GM12878 (cell line): ENCODE data around the gene COPS8.
A peak's percentile ranks its signal among the peaks of the same experiment; 100 is the strongest.

Source experiments
- POLR2A ChIP-seq: IDR thresholded peaks from 2 replicates; pipeline ENCODE4 v1.6.1; 2011; ENCODE audit warnings: low read depth, mild to moderate bottlenecking, low read length
- YY1 ChIP-seq: IDR thresholded peaks from 2 replicates; pipeline ENCODE4 v1.6.1; 2011; ENCODE audit warnings: low read depth, mild to moderate bottlenecking, low read length
- TF ChIP-seq, protein P1 (sequence below): IDR thresholded peaks from 2 replicates; pipeline ENCODE4 v1.6.1; 2011; ENCODE audit warnings: low read depth, low read length, improper control_type of control experiment, borderline replicate concordance

DNA sequence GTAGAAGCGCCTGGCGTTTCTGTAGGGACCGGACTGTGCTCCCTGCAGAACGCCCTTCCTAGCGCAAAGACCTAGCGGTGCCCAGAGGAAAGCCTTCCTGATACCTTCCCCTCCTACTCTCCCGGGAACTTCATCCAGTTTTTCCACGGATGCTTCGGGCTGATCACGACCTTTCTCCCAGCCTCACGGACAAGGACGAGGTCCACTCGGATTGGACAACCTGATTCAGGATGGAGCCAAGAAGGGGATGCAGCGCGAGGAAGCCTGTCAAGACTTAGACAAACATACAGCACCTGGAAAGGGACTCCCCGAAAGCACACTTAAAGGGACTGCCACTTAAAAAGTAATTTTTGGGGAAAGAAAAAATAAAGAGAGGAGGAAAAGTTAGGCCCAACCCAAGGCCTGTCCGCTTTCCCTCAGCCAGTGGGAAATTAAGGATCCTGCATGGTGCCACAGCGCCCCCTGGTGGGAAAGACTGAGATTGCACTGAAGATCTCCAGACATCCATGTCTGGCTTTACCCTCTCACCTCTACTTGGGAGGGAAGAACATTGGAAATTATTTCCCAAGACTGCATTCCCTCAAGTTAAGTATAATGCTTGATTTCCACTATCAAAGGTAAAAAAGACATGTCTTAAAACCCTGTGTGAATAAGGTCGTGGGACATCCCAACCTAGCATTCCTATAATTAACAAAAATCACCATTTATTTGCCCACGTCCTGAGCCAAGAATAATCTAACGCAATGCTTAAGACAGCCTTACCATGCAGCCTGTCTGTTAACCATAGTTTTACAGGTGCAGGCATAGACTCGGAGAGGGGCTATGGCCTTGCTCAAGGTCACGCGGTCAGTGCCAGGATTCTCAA is 13.4 kb upstream of the COPS8 start:
- TF ChIP-seq YY1, result peak; percentile 54; the same call in 1 of the 2 replicates
- TF ChIP-seq, protein P1, sequence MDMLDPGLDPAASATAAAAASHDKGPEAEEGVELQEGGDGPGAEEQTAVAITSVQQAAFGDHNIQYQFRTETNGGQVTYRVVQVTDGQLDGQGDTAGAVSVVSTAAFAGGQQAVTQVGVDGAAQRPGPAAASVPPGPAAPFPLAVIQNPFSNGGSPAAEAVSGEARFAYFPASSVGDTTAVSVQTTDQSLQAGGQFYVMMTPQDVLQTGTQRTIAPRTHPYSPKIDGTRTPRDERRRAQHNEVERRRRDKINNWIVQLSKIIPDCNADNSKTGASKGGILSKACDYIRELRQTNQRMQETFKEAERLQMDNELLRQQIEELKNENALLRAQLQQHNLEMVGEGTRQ, result no peak
- TF ChIP-seq POLR2A, result no peak
